Stimulated activated CD4-positive, alpha-beta T cell treated with anti-CD3 and anti-CD28 coated beads, Interleukin-2, amount 100 ng/mL, for 4 hours (primary cell): ENCODE data around the gene ANKRD35.
A peak's percentile ranks its signal among the peaks of the same experiment; 100 is the strongest.
"Not testable (repeated sequence)": the region's sequence is repeated elsewhere in the genome, so short reads cannot be mapped to it uniquely, and the experiment has no call there.

Source experiments
- DNase-seq: peaks from one replicate; pipeline ENCODE4 v3.0.0-alpha.2; 2020; ENCODE audit warnings: low read depth

ANKRD35 gene

GRCh38 chr1:145885738-145886287 is at the start of gene ANKRD35:
ANKRD35 (minus strand) TSS chr1:145885866; CDS start chr1:145885758, 108 bp downstream.
- peak; percentile 79 for DNase-seq

GRCh38 chr1:145932522-145933009 is 46.9 kb upstream of the ANKRD35 start:
- DNase-seq = not testable (repeated sequence)

- no peak for DNase-seq
Observed at GRCh38 chr1:145927916-145928643, 42.4 kb upstream of the ANKRD35 start.

- DNase-seq = peak; percentile 93
Observed at GRCh38 chr1:145927063-145927886, 41.6 kb upstream of the ANKRD35 start, which contains the start of gene RBM8A. RBM8A (minus strand) TSS chr1:145927484; CDS start chr1:145927426, 58 bp downstream.

- peak; percentile 38 for DNase-seq
Observed at GRCh38 chr1:145926686-145927062, 41.0 kb upstream of the ANKRD35 start.

GRCh38 chr1:145922266-145922665 is 36.6 kb upstream of the ANKRD35 start:
- DNase-seq = no peak

GRCh38 chr1:145920297-145920696 is 34.6 kb upstream of the ANKRD35 start:
- DNase-seq = not testable (repeated sequence)

- DNase-seq = no peak
Observed at GRCh38 chr1:145918992-145919939, 33.6 kb upstream of the ANKRD35 start.

GRCh38 chr1:145918144-145918991 is 32.7 kb upstream of the ANKRD35 start, which contains the start of gene PEX11B:
PEX11B (minus strand) TSS chr1:145918717; CDS start chr1:145918688, 29 bp downstream.
- DNase-seq = peak; percentile 87

GRCh38 chr1:145917595-145917994 is 31.9 kb upstream of the ANKRD35 start:
- no peak for DNase-seq

- no peak for DNase-seq
Observed at GRCh38 chr1:145916745-145917144, 31.1 kb upstream of the ANKRD35 start.

GRCh38 chr1:145912128-145912641 is 26.5 kb upstream of the ANKRD35 start:
- no peak for DNase-seq

- DNase-seq = no peak
Observed at GRCh38 chr1:145908653-145909052, 23.0 kb upstream of the ANKRD35 start.

- no peak for DNase-seq
Observed at GRCh38 chr1:145906954-145907753, 21.5 kb upstream of the ANKRD35 start.

GRCh38 chr1:145901312-145902021 is 15.8 kb upstream of the ANKRD35 start:
- no peak for DNase-seq

- DNase-seq = no peak
Observed at GRCh38 chr1:145898756-145899155, 13.1 kb upstream of the ANKRD35 start.

GRCh38 chr1:145897969-145898368 is 12.3 kb upstream of the ANKRD35 start:
- no peak for DNase-seq

- no peak for DNase-seq
Observed at GRCh38 chr1:145895471-145895870, 9.8 kb upstream of the ANKRD35 start.
